Mucosa of stomach (tissue), 1 donor: ENCODE results near the gene SPP1.
"Not testable (repeated sequence)": the region's sequence is repeated elsewhere in the genome, so short reads cannot be mapped to it uniquely, and the experiment has no call there.

Experiments
- H3K27me3 ChIP-seq: one replicate; pipeline ENCODE4 v1.7.0; 2013; ENCODE audit warnings: mild to moderate bottlenecking, low read length; ENCODE audit not compliant: control insufficient read depth, insufficient read depth
- H3K36me3 ChIP-seq: one replicate; pipeline ENCODE4 v1.7.0; 2013; ENCODE audit warnings: low read length; ENCODE audit not compliant: control insufficient read depth, insufficient read depth
- H3K4me1 ChIP-seq: one replicate; pipeline ENCODE4 v1.7.0; 2013; ENCODE audit warnings: mild to moderate bottlenecking, low read length; ENCODE audit not compliant: control insufficient read depth, insufficient read depth
- H3K4me3 ChIP-seq: one replicate; pipeline ENCODE4 v1.7.0; 2013; ENCODE audit warnings: low read length
- H3K9ac ChIP-seq: one replicate; pipeline ENCODE4 v1.7.0; 2013; ENCODE audit warnings: mild to moderate bottlenecking, low read length, moderate library complexity
- H3K9me3 ChIP-seq: one replicate; pipeline ENCODE4 v1.7.0; 2013; ENCODE audit warnings: mild to moderate bottlenecking, low read length, moderate library complexity; ENCODE audit not compliant: control insufficient read depth
- donor health status: Pancreatic carcinoma.

The SPP1 gene

GRCh38 chr4:87979810-87980209, 4.3 kb downstream of the SPP1 start:
- Histone ChIP-seq H3K27me3 (no peaks in the 10 kb centered on the region), H3K4me3 (no peak overlapping the region), H3K9me3 (no peaks in the 10 kb centered on the region), H3K36me3 (no peaks in the 10 kb centered on the region), H3K4me1 (no peaks in the 10 kb centered on the region), H3K9ac (no peak overlapping the region)

DNA sequence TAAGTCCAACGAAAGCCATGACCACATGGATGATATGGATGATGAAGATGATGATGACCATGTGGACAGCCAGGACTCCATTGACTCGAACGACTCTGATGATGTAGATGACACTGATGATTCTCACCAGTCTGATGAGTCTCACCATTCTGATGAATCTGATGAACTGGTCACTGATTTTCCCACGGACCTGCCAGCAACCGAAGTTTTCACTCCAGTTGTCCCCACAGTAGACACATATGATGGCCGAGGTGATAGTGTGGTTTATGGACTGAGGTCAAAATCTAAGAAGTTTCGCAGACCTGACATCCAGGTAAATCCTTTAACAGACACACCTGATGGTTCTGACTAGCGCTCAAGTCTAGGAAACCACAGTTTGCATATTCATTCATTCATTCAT, 6.0 kb downstream of the SPP1 start:
- Histone ChIP-seq H3K4me1 (no peaks in the 10 kb centered on the region), H3K4me3 (no peak overlapping the region), H3K9ac (no peak overlapping the region), H3K27me3 (no peaks in the 10 kb centered on the region), H3K36me3 (no peaks in the 10 kb centered on the region), H3K9me3 (no peaks in the 10 kb centered on the region)

- no peak overlapping the region for H3K4me3 ChIP-seq
- no peaks in the 10 kb centered on the region for H3K36me3 ChIP-seq
- H3K9me3 ChIP-seq: no peaks in the 10 kb centered on the region
- H3K27me3 ChIP-seq: no peaks in the 10 kb centered on the region
- no peak overlapping the region for H3K9ac ChIP-seq
- no peaks in the 10 kb centered on the region for H3K4me1 ChIP-seq
These were observed 6.5 kb downstream of the SPP1 start for GRCh38 chr4:87982036-87982435.

GRCh38 chr4:87982446-87983010, 7.0 kb downstream of the SPP1 start:
- H3K9ac ChIP-seq: no peak overlapping the region
- no peaks in the 10 kb centered on the region for H3K36me3 ChIP-seq
- no peaks in the 10 kb centered on the region for H3K4me1 ChIP-seq
- H3K27me3 ChIP-seq: no peaks in the 10 kb centered on the region
- H3K4me3 ChIP-seq: no peak overlapping the region
- H3K9me3 ChIP-seq: no peaks in the 10 kb centered on the region

DNA sequence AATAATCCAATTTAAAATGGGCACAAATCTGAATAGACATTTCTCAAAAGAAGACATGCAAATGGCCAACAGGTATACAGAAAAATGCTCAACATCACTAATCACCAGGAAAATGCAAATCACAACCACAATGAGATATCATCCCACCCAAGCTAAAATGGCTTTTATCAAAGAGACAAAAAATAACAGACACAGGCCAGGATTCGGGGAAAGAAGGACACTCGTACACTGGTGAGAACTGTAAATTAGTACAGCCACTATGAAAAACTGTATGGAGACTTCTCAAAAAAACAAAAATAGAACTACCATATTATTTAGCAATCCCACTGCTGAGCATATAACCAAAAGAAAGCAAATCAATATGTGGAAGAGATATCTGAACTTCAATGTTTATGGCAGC, 8.5 kb downstream of the SPP1 start:
- Histone ChIP-seq H3K9ac (no peak overlapping the region), H3K4me1 (no peaks in the 10 kb centered on the region), H3K27me3 (no peaks in the 10 kb centered on the region), H3K36me3 (no peaks in the 10 kb centered on the region), H3K4me3 (no peak overlapping the region), H3K9me3 (no peaks in the 10 kb centered on the region)

DNA sequence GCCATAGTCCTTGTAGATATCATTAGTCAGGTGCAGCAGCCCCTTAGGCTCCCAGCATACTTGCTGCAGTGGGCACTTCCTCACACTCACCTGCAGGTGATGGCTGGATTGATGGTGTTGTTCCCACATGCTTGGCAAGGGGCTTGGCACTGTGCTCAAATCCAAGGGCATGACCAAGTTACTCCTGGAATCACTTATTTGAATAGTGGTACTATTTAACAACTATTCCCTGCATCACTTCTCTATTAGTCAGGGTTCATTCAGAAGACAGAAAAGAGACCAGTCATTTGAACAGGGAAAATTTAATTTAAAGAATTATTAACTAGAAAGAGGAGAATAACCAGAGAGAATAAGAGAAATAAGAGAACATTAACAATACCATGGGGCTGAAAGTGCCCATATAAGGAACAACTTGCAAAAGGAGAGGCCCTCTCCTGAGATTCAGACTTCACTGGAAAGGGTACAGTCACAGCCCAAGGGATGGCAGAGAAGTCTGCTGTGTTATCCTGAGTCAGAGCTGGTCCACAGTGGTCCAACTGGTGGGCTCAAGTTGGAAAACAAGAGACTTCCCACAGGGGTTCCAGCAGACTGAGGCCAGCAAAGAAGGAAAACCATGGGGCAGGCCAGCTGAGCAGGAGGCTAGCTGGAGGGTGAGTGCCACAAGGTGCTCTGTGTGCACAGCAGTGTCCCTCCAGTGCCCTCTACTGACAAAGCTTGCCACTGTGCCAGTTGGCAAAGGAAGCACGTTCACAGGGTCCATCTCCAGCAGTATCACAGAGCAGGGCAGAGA, 9.8 kb downstream of the SPP1 start:
- H3K9me3 ChIP-seq: no peaks in the 10 kb centered on the region
- H3K27me3 ChIP-seq: no peaks in the 10 kb centered on the region
- no peak overlapping the region for H3K4me3 ChIP-seq
- no peak overlapping the region for H3K9ac ChIP-seq
- no peaks in the 10 kb centered on the region for H3K36me3 ChIP-seq
- H3K4me1 ChIP-seq: no peaks in the 10 kb centered on the region

DNA sequence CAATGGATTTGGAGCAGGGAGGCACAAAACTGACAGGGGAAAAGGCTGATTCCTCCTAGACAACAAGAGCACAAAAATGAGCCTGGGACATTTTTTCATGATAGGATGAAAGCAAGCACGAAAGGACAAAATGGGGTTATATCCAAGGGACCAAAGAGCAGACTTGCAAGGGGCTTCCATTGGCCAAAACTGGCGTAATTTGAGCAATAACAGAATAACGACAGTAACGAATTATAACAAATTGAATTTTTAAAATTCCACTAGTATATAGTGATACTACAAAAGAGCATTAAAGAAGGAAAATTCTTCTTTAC, 10.3 kb downstream of the SPP1 start:
- Histone ChIP-seq H3K36me3 (no peaks in the 10 kb centered on the region), H3K4me1 (no peaks in the 10 kb centered on the region), H3K9ac (no peak overlapping the region), H3K4me3 (no peak overlapping the region), H3K9me3 (no peaks in the 10 kb centered on the region), H3K27me3 (no peaks in the 10 kb centered on the region)

- no peak overlapping the region for H3K9ac ChIP-seq
- H3K4me3 ChIP-seq: no peak overlapping the region
- H3K4me1 ChIP-seq: no peaks in the 10 kb centered on the region
- no peaks in the 10 kb centered on the region for H3K36me3 ChIP-seq
- no peaks in the 10 kb centered on the region for H3K27me3 ChIP-seq
- no peaks in the 10 kb centered on the region for H3K9me3 ChIP-seq
These were observed 11.0 kb downstream of the SPP1 start for GRCh38 chr4:87986508-87986907.

GRCh38 chr4:87989765-87990164, 14.3 kb downstream of the SPP1 start:
- Histone ChIP-seq H3K4me1 (no peaks in the 10 kb centered on the region), H3K9me3 (no peaks in the 10 kb centered on the region), H3K4me3 (no peak overlapping the region), H3K36me3 (no peaks in the 10 kb centered on the region), H3K9ac (no peak overlapping the region), H3K27me3 (no peaks in the 10 kb centered on the region)

- Histone ChIP-seq H3K4me3 (no peak overlapping the region), H3K27me3 (no peaks in the 10 kb centered on the region), H3K4me1 (no peaks in the 10 kb centered on the region), H3K9me3 (no peaks in the 10 kb centered on the region), H3K9ac (no peak overlapping the region), H3K36me3 (no peaks in the 10 kb centered on the region)
These were observed 19.9 kb downstream of the SPP1 start for GRCh38 chr4:87995435-87995834.

GRCh38 chr4:87999191-87999691, 23.7 kb downstream of the SPP1 start:
- not testable (repeated sequence) for H3K9ac ChIP-seq, H3K36me3 ChIP-seq, H3K9me3 ChIP-seq, H3K4me1 ChIP-seq, H3K27me3 ChIP-seq, H3K4me3 ChIP-seq

GRCh38 chr4:88001871-88002270, 26.4 kb downstream of the SPP1 start:
- H3K4me1 ChIP-seq: peaks cover 1% of the 10 kb centered on the region
- no peaks in the 10 kb centered on the region for H3K36me3 ChIP-seq
- H3K27me3 ChIP-seq: no peaks in the 10 kb centered on the region
- H3K9ac ChIP-seq: no peak overlapping the region
- H3K9me3 ChIP-seq: no peaks in the 10 kb centered on the region
- no peak overlapping the region for H3K4me3 ChIP-seq
